Gastroesophageal sphincter (tissue), 4 donors: ENCODE data around the gene PYDC2. TPM values are rescaled to one million over a fixed set of nuclear protein-coding genes. Genes with fewer than 3 reads are reported as not detected.

Experiments used
- ATAC-seq: fragments of 150-250 bp; one replicate; pipeline ENCODE4 v1.9.1; 2016; ENCODE audit warnings: mild to moderate bottlenecking, moderate library complexity
- H3K27ac ChIP-seq, 4 donors: fragments of 200-600 bp; sonication (generic) in 3 of 4; 1 replicate in 3 of 4; 2 replicates in 1 of 4; pipeline ENCODE4 v1.5.1; 2016 to 2019
- H3K27me3 ChIP-seq: fragments of 200-600 bp; sonication (generic); one replicate; pipeline ENCODE4 v1.5.1; 2019
- H3K36me3 ChIP-seq, 2 donors: fragments of 200-600 bp; sonication (generic); one replicate each; pipeline ENCODE4 v1.5.1; 2019; ENCODE audit warnings: control low read depth in 1 of 2
- H3K4me1 ChIP-seq, 3 donors: fragments of 200-600 bp; sonication (generic); 1 replicate in 2 of 3; 2 replicates in 1 of 3; pipeline ENCODE4 v1.5.1; 2016 to 2019; ENCODE audit warnings: control low read depth in 2 of 3
- H3K4me3 ChIP-seq, 2 donors: fragments of 200-600 bp; sonication (generic); one replicate each; pipeline ENCODE4 v1.5.1; 2019; ENCODE audit warnings: mild to moderate bottlenecking in 1 of 2, moderate library complexity in 1 of 2
- H3K9me3 ChIP-seq, 3 donors: fragments of 200-600 bp; sonication (generic); one replicate each; pipeline ENCODE4 v1.5.1; 2017 to 2019; ENCODE audit warnings: control low read depth in 2 of 3
- CTCF ChIP-seq, 4 experiments: fragments of 200-600 bp in 2 of 4; fragments of 450-650 bp in 2 of 4; sonication (generic) in 1 of 4; IDR thresholded peaks; one replicate each; pipeline ENCODE4 v1.5.1; 2017 to 2019; ENCODE audit warnings: antibody characterized with exemption in 4 of 4, mild to moderate bottlenecking in 2 of 4, moderate library complexity in 2 of 4
- EP300 ChIP-seq: sonication (generic); formaldehyde crosslinking; IDR thresholded peaks from one replicate; pipeline ENCODE4 v1.6.1; 2017; ENCODE audit warnings: antibody characterized with exemption, mild to moderate bottlenecking
- POLR2A ChIP-seq, 2 donors: fragments of 450-650 bp; IDR thresholded peaks; one replicate each; pipeline ENCODE4 v1.6.1; 2017; ENCODE audit warnings: antibody characterized with exemption in 2 of 2, mild to moderate bottlenecking in 2 of 2, moderate library complexity in 1 of 2
- POLR2AphosphoS5 ChIP-seq: sonication (generic); formaldehyde crosslinking; IDR thresholded peaks from one replicate; pipeline ENCODE4 v1.6.1; 2017; ENCODE audit warnings: antibody characterized with exemption
- WGBS, 2 donors: methylation state at CpG; one replicate each; pipeline ENCODE4 v1.1.5; 2018; ENCODE audit warnings: low coverage in 1 of 2; 5-methylcytosine and 5-hydroxymethylcytosine counted together
- total RNA-seq, 4 donors: library from RNA; depleted of rRNA; stranded (reverse); fragments of >200 nt; gene quantifications; one replicate each; pipeline ENCODE4 v1.1.0, GENCODE V29; 2016

PYDC2 gene
- total RNA-seq, 4 donors from 2014 or later: not detected

- no peak overlapping the region for H3K4me3 ChIP-seq
- no peaks in the 10 kb centered on the region for H3K27me3 ChIP-seq
- TF ChIP-seq POLR2AphosphoS5: no peak
- no peak for TF ChIP-seq CTCF (IDR thresholded peaks at IDR 0.05)
- no peak for TF ChIP-seq POLR2A (IDR thresholded peaks at IDR 0.05)
- TF ChIP-seq EP300: no peak
- WGBS, 2 donors: 59 to 65% methylated on average over 4 of the region's 4 CpGs
- H3K4me1 ChIP-seq: no peaks in the 10 kb centered on the region
- no peak overlapping the region for H3K27ac ChIP-seq
- H3K9me3 ChIP-seq: no peaks in the 10 kb centered on the region
- no peak for ATAC-seq
- no peaks in the 10 kb centered on the region for H3K36me3 ChIP-seq
Observed at GRCh38 chr3:191430103-191430502, 30.9 kb upstream of the PYDC2 start.

GRCh38 chr3:191431160-191431822 lies 29.7 kb upstream of the PYDC2 start:
- no peak for ATAC-seq
- Histone ChIP-seq H3K27me3 (no peaks in the 10 kb centered on the region), H3K27ac (no peak overlapping the region), H3K9me3 (no peaks in the 10 kb centered on the region), H3K4me3 (no peak overlapping the region), H3K4me1 (no peaks in the 10 kb centered on the region), H3K36me3 (no peaks in the 10 kb centered on the region)
- 64 to 88% methylated on average over 4 to 5 of the region's 5 CpGs for WGBS, 2 donors
- TF ChIP-seq POLR2A (IDR thresholded peaks at IDR 0.05) (no peak), POLR2AphosphoS5 (no peak), CTCF (IDR thresholded peaks at IDR 0.05) (no peak), EP300 (no peak)

- Histone ChIP-seq H3K27me3 (no peaks in the 10 kb centered on the region), H3K27ac (no peak overlapping the region), H3K4me3 (no peak overlapping the region), H3K36me3 (no peaks in the 10 kb centered on the region), H3K4me1 (no peaks in the 10 kb centered on the region), H3K9me3 (no peaks in the 10 kb centered on the region)
- TF ChIP-seq EP300 (no peak), POLR2A (IDR thresholded peaks at IDR 0.05) (no peak), POLR2AphosphoS5 (no peak), CTCF (IDR thresholded peaks at IDR 0.05) (no peak)
- ATAC-seq: no peak
- 86 to 100% methylated on average over 2 to 3 of the region's 5 CpGs for WGBS, 2 donors
Observed at GRCh38 chr3:191432162-191432561, 28.8 kb upstream of the PYDC2 start.

GRCh38 chr3:191434024-191434423 lies 26.9 kb upstream of the PYDC2 start:
- no peak for TF ChIP-seq CTCF (IDR thresholded peaks at IDR 0.05)
- TF ChIP-seq EP300: no peak
- no peak for TF ChIP-seq POLR2A (IDR thresholded peaks at IDR 0.05)
- no peak for TF ChIP-seq POLR2AphosphoS5
- H3K27ac ChIP-seq: no peak overlapping the region
- no peaks in the 10 kb centered on the region for H3K4me1 ChIP-seq
- 30 to 70% methylated on average over 1 of the region's 1 CpG for WGBS, 2 donors
- H3K27me3 ChIP-seq: no peaks in the 10 kb centered on the region
- H3K9me3 ChIP-seq: no peaks in the 10 kb centered on the region
- H3K36me3 ChIP-seq: no peaks in the 10 kb centered on the region
- ATAC-seq: no peak
- H3K4me3 ChIP-seq: no peak overlapping the region

GRCh38 chr3:191435981-191436380 lies 25.0 kb upstream of the PYDC2 start:
- Histone ChIP-seq H3K27ac (no peak overlapping the region), H3K4me3 (no peak overlapping the region), H3K36me3 (no peaks in the 10 kb centered on the region), H3K9me3 (no peaks in the 10 kb centered on the region), H3K27me3 (no peaks in the 10 kb centered on the region), H3K4me1 (no peaks in the 10 kb centered on the region)
- 45 to 72% methylated on average over 1 to 2 of the region's 2 CpGs for WGBS, 2 donors
- no peak for ATAC-seq
- TF ChIP-seq POLR2A (IDR thresholded peaks at IDR 0.05) (no peak), POLR2AphosphoS5 (no peak), EP300 (no peak), CTCF (IDR thresholded peaks at IDR 0.05) (no peak)
